GM13977 (cell line): ENCODE results near the gene BLTP1.

Experiments
- DNase-seq: peaks from one replicate; pipeline ENCODE4 v3.0.0; 2012; ENCODE audit warnings: low spot score
- in situ Hi-C: fragments of 300-500 bp; cut with MboI; formaldehyde crosslinking; loops from one replicate; pipeline ENCODE4 v1.12.0; 2022; ENCODE audit warnings: low sequenced_read_pairs, low pct_unique_long_range_greater_than_20kb, mixed read lengths, inconsistent platforms; ENCODE audit not compliant: unreplicated experiment
- TF ChIP-seq, protein P1 (sequence below): IDR thresholded peaks from 2 replicates; pipeline ENCODE4 v1.5.1; 2012; ENCODE audit warnings: mild to moderate bottlenecking, control low read depth; ENCODE audit not compliant: insufficient read depth; ENCODE audit errors: extremely low read depth, missing control alignments

Gene BLTP1

DNA sequence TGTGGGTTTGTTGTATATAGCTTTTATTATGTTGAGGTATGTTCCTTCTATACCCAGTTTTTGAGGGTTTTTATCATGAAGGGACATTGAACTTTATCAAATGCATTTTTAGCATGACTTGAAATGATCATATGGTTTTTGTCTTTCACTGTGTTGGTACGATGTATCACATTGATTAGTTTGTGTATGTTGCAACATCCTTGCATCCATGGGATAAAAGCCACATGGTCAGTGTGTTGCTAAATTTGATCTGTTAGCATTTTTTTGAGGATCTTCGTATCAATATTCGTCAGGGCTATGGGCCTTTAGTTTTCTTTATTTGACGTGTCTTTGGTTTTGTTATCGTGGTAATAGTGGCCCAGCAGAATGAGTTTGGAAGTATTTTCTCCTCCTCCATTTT is 11.3 kb upstream of the BLTP1 start:
- in situ Hi-C loops: no loop called here
- TF ChIP-seq, protein P1, sequence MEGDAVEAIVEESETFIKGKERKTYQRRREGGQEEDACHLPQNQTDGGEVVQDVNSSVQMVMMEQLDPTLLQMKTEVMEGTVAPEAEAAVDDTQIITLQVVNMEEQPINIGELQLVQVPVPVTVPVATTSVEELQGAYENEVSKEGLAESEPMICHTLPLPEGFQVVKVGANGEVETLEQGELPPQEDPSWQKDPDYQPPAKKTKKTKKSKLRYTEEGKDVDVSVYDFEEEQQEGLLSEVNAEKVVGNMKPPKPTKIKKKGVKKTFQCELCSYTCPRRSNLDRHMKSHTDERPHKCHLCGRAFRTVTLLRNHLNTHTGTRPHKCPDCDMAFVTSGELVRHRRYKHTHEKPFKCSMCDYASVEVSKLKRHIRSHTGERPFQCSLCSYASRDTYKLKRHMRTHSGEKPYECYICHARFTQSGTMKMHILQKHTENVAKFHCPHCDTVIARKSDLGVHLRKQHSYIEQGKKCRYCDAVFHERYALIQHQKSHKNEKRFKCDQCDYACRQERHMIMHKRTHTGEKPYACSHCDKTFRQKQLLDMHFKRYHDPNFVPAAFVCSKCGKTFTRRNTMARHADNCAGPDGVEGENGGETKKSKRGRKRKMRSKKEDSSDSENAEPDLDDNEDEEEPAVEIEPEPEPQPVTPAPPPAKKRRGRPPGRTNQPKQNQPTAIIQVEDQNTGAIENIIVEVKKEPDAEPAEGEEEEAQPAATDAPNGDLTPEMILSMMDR: no peak
- DNase-seq: no peak

DNA sequence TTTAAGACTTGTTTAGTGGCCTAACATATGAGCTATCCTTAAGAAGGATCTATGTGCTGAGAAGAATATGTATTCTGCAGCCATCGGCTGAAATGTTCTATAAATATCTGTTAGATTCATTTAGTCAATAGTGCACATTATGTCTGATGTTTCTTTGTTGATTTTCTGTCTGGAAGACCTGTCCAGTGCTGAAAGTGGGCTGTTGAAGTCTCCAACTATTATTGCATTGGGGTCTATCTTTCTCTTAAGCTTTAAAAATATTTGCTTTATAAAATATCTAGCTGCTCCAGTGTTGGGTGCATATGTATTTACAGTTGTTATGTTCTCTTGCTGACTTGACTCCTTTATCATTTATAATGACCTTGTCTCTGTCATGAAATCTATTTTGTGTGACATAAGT is 9.4 kb upstream of the BLTP1 start:
- in situ Hi-C loops: no loop called here
- DNase-seq: no peak
- TF ChIP-seq, protein P1: no peak

DNA sequence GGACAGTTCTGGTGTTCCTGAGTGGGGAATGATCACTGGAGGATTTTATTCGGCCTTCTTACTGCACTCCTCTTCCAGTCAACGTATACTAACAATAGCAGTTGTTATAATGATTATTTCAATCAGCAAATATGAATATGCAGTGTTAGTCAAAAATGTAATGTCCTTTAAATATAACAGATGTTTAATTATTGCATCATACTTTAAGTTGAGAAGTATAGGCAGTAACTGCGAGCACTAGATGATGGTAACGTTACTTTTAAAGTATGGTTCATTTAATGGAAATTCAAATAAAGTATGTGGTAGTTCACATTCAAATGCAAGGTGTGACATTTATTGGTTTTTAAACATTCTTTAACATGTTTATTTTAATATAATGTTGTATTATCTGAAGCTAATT is 5.5 kb upstream of the BLTP1 start:
- in situ Hi-C loops: no loop called here
- DNase-seq: no peak
- TF ChIP-seq, protein P1: no peak

DNA sequence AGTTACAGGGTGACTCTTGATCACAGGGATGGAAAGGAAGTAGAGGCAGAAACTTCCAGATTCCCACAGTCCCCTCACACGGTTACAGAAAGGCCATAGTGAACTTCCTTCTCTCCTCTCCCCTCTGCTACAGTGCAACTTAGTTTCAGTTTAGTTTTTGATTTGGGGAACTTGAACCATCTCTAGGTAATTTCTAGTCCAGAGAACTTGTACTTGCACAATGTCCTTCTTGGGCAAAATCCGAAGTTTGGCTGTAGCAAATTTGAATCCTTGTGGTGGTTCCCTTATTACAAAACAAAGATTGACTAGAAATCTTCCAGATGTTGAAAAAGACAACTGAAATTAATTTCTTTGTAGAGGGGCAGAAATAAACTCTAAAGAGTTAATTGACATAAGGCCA is 1.2 kb upstream of the BLTP1 start:
- TF ChIP-seq, protein P1: no peak
- in situ Hi-C loops: no loop called here
- no peak for DNase-seq

DNA sequence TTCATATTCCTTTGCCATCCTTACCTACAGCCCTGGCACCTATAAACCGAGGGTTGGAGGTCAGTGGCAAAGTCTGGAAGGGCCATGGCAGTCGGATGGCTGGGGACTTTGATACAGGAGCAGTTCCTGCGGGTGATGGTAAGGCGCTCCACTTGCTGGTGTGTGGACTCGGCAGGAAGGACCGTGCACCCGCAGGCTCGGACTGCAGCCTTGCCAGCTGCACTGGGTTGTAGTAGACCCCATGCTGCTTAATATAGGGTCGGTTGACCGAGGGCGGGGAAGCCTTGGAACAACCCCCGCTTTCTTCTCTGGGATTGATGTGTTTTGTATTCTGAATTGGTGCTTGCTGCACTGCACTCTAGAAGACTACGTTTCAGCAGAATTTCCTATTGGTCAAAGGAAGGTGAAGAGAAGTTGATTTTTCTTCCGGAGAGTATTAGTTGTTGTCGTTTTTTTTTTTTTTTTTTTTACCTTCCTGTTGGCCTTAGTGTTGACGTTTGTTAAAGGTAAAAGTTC is 638 bp downstream of the BLTP1 start:
- DNase-seq: peak; percentile 43
- TF ChIP-seq, protein P1: no peak
- in situ Hi-C loops: no loop called here

DNA sequence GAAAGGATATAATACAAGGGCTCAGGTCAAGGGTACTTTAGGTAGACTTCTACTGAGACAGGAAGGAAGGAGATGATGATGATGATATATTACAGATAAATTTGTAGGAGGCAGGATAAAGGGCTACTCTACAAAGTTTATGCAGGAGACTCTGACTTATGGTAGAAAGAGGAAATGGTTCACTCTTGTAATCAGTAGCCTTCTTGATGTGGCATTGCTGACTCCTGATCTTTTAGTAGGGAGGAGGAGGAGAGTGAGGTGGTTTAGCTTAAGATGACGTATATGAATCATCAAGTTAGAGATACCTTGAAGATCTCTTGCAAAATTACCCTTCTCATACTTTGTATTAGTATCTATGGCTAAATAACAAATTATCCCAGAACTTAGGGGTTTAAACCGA is 4.7 kb downstream of the BLTP1 start:
- peak; percentile 20 for DNase-seq
- TF ChIP-seq, protein P1: no peak
- in situ Hi-C loops: no loop called here

DNA sequence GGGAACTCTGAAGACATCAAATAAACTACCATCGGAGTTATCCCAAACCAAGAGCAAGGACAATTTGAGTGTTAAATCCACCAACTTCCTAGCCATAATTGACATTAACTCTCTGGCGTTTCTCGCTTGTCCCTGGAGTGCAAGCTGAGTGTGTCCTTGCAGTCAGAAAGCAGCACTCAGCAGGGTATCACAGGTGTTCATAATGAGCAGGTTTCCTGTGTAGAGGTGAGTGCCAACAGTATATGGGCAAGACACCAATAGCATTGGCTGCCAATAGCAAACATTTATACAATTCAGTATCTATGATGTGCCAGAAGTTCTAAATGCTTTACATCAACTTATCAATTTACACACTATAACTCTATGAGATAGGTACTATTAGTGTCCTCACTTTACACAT is 11.2 kb downstream of the BLTP1 start:
- in situ Hi-C loops: no loop called here
- TF ChIP-seq, protein P1: no peak

More for the DNA sequence above, 11.2 kb downstream of the BLTP1 start:
- DNase-seq: no peak
